Adrenal gland (tissue), 12 donors: ENCODE measurements around the gene KRTAP4-16. TPM values are rescaled to one million over a fixed set of nuclear protein-coding genes. Genes with fewer than 3 reads are reported as not detected.
"Not testable (repeated sequence)": the region's sequence is repeated elsewhere in the genome, so short reads cannot be mapped to it uniquely, and the experiment has no call there.

ENCODE experiments used
- DNase-seq, 7 donors: peaks; one replicate each; pipeline ENCODE4 v3.0.0-alpha.2; 2019 to 2020
- H3K27ac ChIP-seq, 5 donors: fragments of 200-600 bp; sonication (generic) in 4 of 5; 1 replicate in 3 of 5; 2 replicates in 2 of 5; pipeline versions ENCODE4 v1.5.1 to v1.8.0; 2016 to 2020; ENCODE audit warnings: mild to moderate bottlenecking in 1 of 5
- H3K27me3 ChIP-seq: fragments of 200-600 bp; 2 replicates; pipeline ENCODE4 v1.8.0; 2021
- H3K36me3 ChIP-seq, 2 donors: fragments of 200-600 bp; replicated peaks in 1 of 2; 1 replicate in 1 of 2; 2 replicates in 1 of 2; pipeline versions ENCODE4 v1.5.1 to v1.8.0; 2018 to 2022
- H3K4me1 ChIP-seq, 2 donors: fragments of 200-600 bp; replicated peaks in 1 of 2; 1 replicate in 1 of 2; 2 replicates in 1 of 2; pipeline versions ENCODE4 v1.5.1 to v1.8.0; 2018 to 2021
- H3K4me3 ChIP-seq, 4 donors: fragments of 200-600 bp; sonication (generic) in 3 of 4; one replicate each; pipeline ENCODE4 v1.5.1; 2016 to 2018
- H3K9me3 ChIP-seq, 3 donors: fragments of 200-600 bp; sonication (generic) in 1 of 3; replicated peaks in 1 of 3; 1 replicate in 2 of 3; 2 replicates in 1 of 3; pipeline versions ENCODE4 v1.5.1 to v1.8.0; 2016 to 2021
- POLR2A ChIP-seq, 2 donors: fragments of 450-650 bp; IDR thresholded peaks; one replicate each; pipeline ENCODE4 v1.6.1; 2017; ENCODE audit warnings: antibody characterized with exemption in 2 of 2, mild to moderate bottlenecking in 2 of 2, moderate library complexity in 1 of 2
- WGBS, 4 donors: extraction: QIAGEN DNeasy Blood & Tissue Kit in 2 of 4; methylation state at CpG; one replicate each; pipeline versions ENCODE4 v1.1.5 to v1.1.7; 2013 to 2017; 5-methylcytosine and 5-hydroxymethylcytosine counted together
- intact Hi-C, 2 donors: fragments of 100-400 bp; cut with DNase I; formaldehyde crosslinking; loops; one replicate each; pipeline versions ENCODE4 v1.14.1 to v1.15.0; 2022 to 2023
- polyA plus RNA-seq, 3 donors: library from polyadenylated mRNA; stranded (reverse); fragments of 200-250 nt in 2 of 3; fragments of 350-450 nt in 1 of 3; fragmentation: Illumina TruSeq in 1 of 3; extraction: RNeasy Lipid Tissue Mini Kit (QIAGEN cat#74804) in 1 of 3; gene quantifications; one replicate each; pipeline ENCODE4 v1.2.3, GENCODE V29; 2013 to 2014
- total RNA-seq, 9 donors: library from RNA; depleted of rRNA in 4 of 9; stranded (reverse); fragments of >200 nt in 4 of 9; fragments of 120-200 nt in 1 of 9; fragmentation: NEBNext Ultra II Directional in 1 of 9; extraction: Animal tissue kit (Norgen Biotek cat#: 25700) in 1 of 9; gene quantifications; one replicate each; pipeline versions ENCODE4 v1.1.0 to v1.2.4, GENCODE V29; 2013 to 2023
- TF ChIP-seq, protein P1 (sequence below), 6 experiments: fragments of 450-650 bp in 4 of 6; fragments of 200-600 bp in 2 of 6; sonication (generic) in 1 of 6; IDR thresholded peaks; 1 replicate in 5 of 6; 2 replicates in 1 of 6; pipeline versions ENCODE4 v1.5.1 to v1.8.0; 2016 to 2021; ENCODE audit warnings: antibody characterized with exemption in 6 of 6, mild to moderate bottlenecking in 2 of 6, moderate library complexity in 1 of 6
- donor health status: healthy with polysubstance abuse.
- donor health status: Bipolar disorder and iron deficiency.
- donor health status: DM: yes; HTN: yes; CAD: no.
- donor health status: DM: no; HTN: no; CAD: no.
- donor health status: DM: no; HTN: no; CAD: no.
- donor health status: DM: yes; HTN: yes; CAD: no.

KRTAP4-16 gene
- total and polyA plus RNA-seq, 12 donors: not detected

DNA sequence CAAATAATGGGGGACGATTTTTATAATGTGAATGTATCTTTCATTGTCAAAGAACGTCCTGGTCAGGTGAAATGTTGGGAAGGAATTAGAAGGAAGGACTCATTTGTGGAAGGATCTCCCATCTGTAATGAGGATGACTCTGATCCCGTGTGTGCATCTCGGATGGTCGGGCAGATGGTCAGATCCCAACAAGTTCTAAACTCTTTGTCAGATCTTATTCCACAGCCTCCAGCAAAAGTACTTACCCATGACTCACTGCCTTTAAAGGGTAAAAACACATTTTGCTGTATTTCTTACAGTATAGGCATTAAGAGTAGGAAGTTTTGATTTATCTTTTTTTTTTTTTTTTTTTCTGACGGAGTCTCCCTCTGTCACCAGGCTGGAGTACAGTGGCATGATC, 3.5 kb downstream of the KRTAP4-16 start:
- intact Hi-C loops: no loop called here
- Histone ChIP-seq H3K4me3 (no peak overlapping the region), H3K27ac (no peak overlapping the region), H3K27me3 (no peaks in the 10 kb centered on the region), H3K4me1 (no peaks in the 10 kb centered on the region), H3K9me3 (no peaks in the 10 kb centered on the region), H3K36me3 (no peaks in the 10 kb centered on the region)
- no peak for DNase-seq
- TF ChIP-seq POLR2A (IDR thresholded peaks at IDR 0.05): no peak
- TF ChIP-seq, protein P1, sequence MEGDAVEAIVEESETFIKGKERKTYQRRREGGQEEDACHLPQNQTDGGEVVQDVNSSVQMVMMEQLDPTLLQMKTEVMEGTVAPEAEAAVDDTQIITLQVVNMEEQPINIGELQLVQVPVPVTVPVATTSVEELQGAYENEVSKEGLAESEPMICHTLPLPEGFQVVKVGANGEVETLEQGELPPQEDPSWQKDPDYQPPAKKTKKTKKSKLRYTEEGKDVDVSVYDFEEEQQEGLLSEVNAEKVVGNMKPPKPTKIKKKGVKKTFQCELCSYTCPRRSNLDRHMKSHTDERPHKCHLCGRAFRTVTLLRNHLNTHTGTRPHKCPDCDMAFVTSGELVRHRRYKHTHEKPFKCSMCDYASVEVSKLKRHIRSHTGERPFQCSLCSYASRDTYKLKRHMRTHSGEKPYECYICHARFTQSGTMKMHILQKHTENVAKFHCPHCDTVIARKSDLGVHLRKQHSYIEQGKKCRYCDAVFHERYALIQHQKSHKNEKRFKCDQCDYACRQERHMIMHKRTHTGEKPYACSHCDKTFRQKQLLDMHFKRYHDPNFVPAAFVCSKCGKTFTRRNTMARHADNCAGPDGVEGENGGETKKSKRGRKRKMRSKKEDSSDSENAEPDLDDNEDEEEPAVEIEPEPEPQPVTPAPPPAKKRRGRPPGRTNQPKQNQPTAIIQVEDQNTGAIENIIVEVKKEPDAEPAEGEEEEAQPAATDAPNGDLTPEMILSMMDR (IDR thresholded peaks at IDR 0.05): no peak
- WGBS, 4 donors: 63 to 80% (median 76%) methylated on average over 6 of the region's 6 CpGs

DNA sequence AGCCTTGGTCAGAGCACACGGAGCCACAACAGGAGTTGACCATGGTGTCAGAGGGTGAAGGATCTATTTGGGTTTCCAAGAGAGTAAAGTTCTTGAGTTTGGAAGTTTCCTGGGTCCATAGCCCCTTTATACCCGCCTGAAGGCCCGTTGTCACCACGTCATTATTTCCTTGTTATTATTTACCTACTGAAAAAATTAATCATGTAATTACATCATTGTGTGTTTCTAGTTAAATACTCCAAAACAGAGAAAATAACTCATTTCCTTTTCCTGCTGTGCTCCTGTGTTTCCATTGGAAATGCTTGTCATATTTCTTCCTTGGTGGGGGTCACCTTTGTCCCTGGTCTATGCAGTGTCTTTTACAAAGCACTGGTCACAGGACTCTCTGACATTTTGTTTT, 4.0 kb downstream of the KRTAP4-16 start, which contains the start of gene KRTAP4-8:
Gene KRTAP4-8, minus strand, starts transcription at position 101 of the 400 bp plus-strand sequence. Its CDS starts 58 bp downstream, at position 43.
- no peak for DNase-seq
- intact Hi-C loops: no loop called here
- no peaks in the 10 kb centered on the region for H3K36me3 ChIP-seq
- no peak within 1 kb of the TSS for H3K27ac ChIP-seq
- no peaks in the 10 kb centered on the region for H3K27me3 ChIP-seq
- WGBS, 4 donors: 43 to 66% (median 51%) methylated on average over 4 of the region's 4 CpGs
- no peak within 1 kb of the TSS for H3K4me3 ChIP-seq
- no peaks in the 10 kb centered on the region for H3K4me1 ChIP-seq
- H3K9me3 ChIP-seq: no peaks in the 10 kb centered on the region
- no peak for TF ChIP-seq POLR2A (IDR thresholded peaks at IDR 0.05)
- TF ChIP-seq, protein P1 (IDR thresholded peaks at IDR 0.05): no peak

DNA sequence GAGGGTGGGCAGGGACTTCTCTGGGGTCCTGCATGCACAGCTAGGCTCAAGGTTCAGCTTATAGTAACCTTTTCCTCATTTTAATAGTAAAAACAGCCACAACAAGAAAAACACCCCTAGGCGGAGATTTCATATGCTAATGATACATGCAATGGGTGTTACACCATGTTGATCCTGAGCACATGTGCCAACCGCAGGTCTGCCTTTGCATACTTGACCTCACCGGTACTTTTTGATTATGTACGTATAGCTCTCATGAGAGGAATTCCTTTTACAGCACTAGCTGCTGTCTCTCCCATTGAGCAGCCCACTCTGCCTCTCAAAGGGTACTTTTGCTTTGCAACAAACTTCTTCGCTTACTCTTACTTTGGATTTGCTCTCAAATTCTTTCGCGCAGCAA, 6.0 kb downstream of the KRTAP4-16 start:
- WGBS, 4 donors: 80 to 86% (median 82%) methylated on average over 7 of the region's 7 CpGs
- intact Hi-C loops: no loop called here

DNA sequence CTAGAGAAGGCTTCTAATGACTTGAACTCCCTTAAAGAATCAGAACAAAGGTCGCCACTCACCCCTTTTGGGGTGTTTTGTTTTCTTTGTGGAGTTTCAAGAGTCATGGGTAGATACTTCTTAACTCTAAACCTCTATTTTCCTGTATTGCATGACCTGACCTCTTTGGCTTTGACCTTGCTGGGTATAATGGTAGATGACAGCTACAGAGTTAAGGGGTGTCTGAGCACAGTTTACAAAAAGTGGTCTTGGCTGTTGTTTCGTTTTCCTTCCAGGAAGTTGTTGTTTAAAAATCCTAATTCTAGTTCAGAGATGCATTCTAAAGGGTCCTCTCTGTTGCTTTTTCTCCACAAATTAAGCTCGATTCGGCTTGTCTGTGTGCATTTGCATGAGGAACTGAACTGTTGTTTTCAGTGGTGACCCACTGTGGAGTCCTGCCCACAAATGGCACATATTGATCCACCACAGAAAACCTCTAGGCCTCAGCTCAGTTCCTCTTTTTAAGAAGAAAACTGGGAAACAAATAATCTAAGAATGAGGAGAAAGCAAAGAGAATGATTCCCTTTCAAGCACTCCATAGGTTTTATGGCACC, 13.2 kb downstream of the KRTAP4-16 start:
- H3K9me3 ChIP-seq, H3K4me1 ChIP-seq, DNase-seq, H3K27ac ChIP-seq, H3K4me3 ChIP-seq, H3K36me3 ChIP-seq, intact Hi-C loops, H3K27me3 ChIP-seq: not testable (repeated sequence)
- 40 to 64% (median 54%) methylated on average over 4 of the region's 4 CpGs for WGBS, 4 donors

More for the DNA sequence above, 6.0 kb downstream of the KRTAP4-16 start:
- no peaks in the 10 kb centered on the region for H3K4me1 ChIP-seq
- H3K27me3 ChIP-seq: no peaks in the 10 kb centered on the region
- H3K27ac ChIP-seq: no peak overlapping the region
- H3K4me3 ChIP-seq: no peak overlapping the region
- no peaks in the 10 kb centered on the region for H3K9me3 ChIP-seq
- H3K36me3 ChIP-seq: no peaks in the 10 kb centered on the region
- TF ChIP-seq, protein P1 (IDR thresholded peaks at IDR 0.05): no peak
- TF ChIP-seq POLR2A (IDR thresholded peaks at IDR 0.05): no peak
- DNase-seq: no peak

DNA sequence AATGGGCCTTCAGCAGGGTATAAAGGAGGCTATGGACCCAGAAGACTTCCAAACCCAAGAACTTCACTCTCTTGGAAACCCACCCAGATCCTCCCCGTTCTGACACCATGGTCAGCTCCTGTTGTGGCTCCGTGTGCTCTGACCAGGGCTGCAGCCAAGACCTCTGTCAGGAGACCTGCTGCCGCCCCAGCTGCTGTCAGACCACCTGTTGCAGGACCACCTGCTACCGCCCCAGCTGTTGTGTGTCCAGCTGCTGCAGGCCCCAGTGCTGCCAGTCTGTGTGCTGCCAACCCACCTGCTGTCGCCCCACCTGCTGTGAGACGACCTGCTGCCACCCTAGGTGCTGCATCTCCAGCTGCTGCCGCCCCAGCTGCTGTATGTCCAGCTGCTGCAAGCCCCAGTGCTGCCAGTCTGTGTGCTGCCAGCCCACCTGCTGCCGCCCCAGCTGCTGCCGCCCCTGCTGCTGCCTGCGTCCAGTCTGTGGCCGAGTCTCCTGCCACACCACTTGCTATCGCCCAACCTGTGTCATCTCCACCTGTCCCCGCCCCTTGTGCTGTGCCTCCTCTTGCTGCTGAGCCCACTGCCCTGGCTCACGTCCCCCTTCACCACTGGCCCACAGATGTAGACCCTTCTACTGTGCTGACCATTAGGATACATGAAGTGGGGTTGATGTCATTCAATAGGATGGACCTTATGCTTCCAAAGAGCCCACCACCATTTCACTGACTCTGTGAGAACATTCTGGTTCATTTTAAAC, 17.7 kb downstream of the KRTAP4-16 start, which contains the start of gene KRTAP4-7:
Gene KRTAP4-7, plus strand, starts transcription at position 51 of the 757 bp plus-strand sequence. Its CDS starts 57 bp downstream, at position 108.
- H3K4me3 ChIP-seq, H3K36me3 ChIP-seq, DNase-seq, intact Hi-C loops, H3K9me3 ChIP-seq, H3K27me3 ChIP-seq, H3K27ac ChIP-seq, H3K4me1 ChIP-seq: not testable (repeated sequence)
- 71 to 81% (median 74%) methylated on average over 5 to 14 of the region's 14 CpGs for WGBS, 4 donors

DNA sequence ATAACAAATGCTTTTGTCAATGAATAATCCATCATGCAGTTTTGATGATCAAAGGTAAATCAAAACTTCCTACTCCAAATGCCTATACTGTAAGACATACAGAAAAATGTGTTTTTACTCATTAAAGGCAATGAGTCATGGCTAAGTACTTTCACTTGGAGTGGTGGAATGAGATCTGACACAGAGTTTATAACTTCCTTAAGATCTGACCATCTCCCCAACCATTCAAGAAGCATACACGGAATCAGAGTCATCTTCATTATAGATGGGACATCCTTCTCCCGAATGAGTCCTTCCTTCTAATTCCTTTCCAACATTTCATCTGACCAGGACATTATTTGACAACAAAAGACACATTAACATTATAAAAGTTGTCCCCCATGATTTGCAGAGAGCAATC, 18.6 kb downstream of the KRTAP4-16 start:
- H3K4me3 ChIP-seq, H3K27me3 ChIP-seq, H3K4me1 ChIP-seq, H3K27ac ChIP-seq, H3K36me3 ChIP-seq, H3K9me3 ChIP-seq, intact Hi-C loops, DNase-seq: not testable (repeated sequence)
- WGBS, 4 donors: 68 to 87% (median 78%) methylated on average over 2 of the region's 2 CpGs
